Amniotic stem cell (primary cell): Measurements from ENCODE around the gene CLSTN1.
"Not testable (repeated sequence)": the region's sequence is repeated elsewhere in the genome, so short reads cannot be mapped to it uniquely, and the experiment has no call there.

Source experiments
- DNase-seq: peaks from one replicate; lab custom pipeline; 2025; lab: John Stamatoyannopoulos, UW

The CLSTN1 gene

DNA sequence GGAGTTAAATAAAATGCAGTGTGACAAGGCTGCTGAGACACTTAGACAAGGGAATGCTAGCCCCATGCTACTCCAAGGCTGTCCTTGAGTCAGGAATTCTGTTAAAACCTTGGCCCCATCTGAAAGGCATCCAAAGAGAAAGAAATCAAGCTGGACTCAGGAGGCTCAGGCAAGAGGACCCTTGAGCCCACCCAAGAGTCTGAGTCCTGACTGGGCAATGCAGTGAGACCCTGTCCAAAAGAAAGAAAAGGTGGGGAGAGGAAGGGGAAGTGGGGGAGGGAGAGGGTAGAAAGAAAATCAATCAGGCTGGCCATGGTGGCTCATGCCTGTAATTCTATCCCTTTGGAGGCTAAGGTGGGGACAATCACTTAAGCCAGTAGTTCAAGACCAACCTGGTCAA is 26.7 kb downstream of the CLSTN1 start:
- DNase-seq: no peak

DNA sequence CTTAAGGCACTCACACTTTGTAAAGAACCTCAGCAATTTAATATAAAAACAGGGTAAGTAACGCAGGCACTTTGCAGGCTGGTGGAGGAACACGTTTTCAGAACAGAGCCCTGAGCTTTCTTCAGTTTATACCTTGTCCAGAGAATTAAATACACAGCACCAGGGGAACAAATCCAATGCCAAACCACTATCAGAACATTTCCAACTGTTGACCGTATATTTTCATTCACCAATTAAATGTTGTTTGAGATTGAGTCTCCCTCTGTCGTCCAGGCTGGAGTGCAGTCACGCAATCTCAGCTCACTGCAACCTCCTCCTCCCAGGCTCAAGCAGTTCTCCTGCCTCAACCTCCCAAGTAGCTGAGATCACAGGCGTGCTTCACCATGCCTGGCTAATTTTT is 29.7 kb downstream of the CLSTN1 start:
- DNase-seq: no peak

DNA sequence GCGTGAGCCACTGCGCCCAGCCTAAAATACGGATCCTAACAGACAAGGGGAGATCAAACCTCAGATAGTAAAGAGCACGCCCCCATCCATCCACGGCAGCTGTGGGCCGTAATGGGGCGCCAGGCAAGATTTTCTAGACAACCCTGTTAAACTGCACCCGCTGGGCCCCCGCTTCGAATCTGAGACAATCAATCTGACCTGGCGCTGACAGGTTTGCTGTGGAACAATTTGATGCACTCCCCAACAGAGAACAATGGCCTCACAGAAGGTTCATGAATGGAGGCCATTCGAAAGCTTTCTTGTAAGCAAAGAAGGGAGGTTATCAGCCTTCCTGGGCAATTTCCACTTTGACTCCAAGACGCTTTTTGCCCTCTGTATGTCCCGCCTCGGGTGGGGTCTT is 30.5 kb downstream of the CLSTN1 start:
- no peak for DNase-seq

DNA sequence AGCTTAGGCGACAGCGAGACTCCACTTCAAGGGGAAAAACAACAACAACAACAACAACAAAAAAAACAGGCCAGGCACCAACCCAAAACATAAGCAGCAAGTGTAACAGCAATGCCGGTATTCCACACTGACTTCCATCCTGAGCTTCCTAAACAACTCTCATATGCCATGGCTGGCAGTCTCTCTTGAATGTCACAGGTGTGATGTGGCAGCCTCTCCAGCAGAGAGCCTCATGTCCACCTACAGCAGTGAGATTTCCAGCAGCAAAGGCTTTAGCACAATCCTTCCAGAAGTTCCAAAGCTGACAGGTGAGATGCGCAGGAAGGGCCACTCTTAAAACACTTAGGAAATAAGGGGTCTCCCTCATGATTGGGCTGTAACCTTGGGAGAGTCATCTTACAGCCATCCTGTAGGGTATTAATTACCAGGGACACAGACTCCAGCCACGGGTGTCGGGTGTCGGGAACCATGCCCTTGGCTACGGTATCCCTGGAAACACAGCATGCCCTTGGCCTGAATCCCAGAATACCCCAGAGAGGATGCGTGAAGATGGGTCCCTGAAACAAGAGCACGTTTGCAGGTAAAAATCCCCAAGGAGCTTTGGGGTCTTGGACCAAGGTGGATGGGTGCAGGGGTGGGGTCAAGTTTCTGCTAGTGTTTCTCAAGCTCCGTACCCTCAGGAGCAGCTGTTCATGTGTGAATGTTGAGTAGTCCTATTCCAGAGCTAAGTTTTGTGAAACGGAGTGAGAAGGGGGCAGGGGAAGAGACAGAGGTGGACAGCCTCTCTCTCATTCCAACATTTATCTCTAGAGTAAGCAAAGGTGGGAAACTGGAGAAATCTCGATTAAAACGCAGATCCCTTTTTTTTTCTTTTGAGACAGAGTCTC is 31.4 kb downstream of the CLSTN1 start:
- DNase-seq: no peak

DNA sequence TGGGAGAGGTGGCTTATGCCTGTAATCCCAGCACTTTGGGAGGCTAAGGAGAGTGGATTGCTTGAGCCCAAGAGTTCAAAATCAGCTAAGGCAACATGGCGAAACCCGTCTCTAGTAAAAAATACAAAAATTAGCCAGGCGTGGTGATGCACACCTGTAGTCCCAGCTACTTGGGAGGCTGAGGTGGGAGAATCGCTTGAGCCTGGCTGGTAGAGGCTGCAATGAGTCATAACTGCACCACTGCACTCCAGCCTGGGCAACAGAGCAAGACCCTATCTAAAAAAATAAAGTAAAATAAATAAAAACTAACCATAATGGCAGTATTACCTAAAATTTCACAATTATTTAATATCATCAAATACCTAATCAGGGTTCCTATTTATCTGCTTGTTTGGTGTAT is 34.1 kb downstream of the CLSTN1 start:
- not testable (repeated sequence) for DNase-seq

DNA sequence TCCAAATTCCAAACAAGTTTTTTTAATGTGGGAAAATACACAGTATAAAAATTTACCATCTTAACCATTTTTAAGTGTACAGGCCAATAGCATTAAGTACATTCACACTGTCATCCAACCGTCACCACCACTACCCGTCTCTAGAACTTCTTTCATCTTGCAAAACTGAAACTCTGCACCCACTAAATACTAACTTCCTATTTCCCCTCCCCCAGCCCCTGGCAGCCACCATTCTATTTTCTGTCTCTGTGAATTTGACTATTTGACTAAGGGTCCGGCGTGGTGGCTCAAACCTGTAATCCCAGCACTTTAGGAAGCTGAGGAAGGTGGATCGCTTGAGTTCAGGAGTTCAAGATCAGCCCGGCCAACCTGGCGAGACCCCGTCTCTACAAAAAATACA is 36.1 kb downstream of the CLSTN1 start:
- DNase-seq: no peak

DNA sequence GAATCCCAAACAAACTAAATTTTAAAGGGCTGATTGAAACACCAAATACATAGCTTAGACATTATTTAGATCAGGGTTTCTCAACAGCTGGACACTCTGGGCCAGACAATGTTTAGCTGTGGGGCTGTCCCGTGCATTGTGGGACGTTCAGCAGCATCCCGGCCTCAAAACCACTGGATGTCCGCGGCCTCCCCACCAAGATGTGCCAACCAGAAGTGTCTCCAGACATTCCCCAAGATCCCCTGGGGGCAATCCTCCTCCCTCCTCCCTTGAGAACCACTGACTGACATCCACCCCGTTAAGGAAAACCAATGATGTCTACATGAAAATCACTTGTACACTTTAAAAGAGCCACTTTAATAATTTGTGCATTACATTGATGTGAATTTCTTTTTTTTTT is 38.4 kb downstream of the CLSTN1 start:
- DNase-seq: no peak

DNA sequence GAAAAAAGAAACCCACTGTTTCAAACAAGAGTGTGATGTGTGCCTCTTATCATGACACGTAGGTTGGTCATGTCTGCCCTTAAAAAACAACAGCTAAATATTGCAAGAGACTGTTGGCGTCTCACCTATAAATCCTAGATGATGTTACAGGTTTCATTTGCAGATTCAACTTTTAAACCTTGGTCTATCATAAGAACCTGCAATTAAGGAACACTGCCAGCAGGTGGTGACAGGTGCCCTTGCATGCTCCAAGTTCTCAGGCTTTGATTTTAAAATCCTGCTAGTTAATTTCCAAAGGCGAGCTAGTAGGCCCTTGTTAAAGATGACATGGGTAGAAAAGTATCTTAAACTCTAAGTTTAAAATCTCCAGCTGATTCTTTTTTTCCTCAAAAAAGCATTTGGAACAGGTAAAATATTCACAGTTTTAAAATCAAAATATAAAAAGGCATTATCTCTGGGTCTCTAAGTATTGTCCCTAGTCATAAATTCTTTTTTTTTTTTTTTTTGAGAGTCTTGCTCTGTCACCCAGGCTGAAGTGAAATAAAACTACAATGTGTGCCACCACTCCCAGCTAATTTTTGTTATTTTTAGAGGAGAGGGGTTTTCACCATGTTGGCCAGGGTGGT is 39.1 kb downstream of the CLSTN1 start:
- DNase-seq: no peak

DNA sequence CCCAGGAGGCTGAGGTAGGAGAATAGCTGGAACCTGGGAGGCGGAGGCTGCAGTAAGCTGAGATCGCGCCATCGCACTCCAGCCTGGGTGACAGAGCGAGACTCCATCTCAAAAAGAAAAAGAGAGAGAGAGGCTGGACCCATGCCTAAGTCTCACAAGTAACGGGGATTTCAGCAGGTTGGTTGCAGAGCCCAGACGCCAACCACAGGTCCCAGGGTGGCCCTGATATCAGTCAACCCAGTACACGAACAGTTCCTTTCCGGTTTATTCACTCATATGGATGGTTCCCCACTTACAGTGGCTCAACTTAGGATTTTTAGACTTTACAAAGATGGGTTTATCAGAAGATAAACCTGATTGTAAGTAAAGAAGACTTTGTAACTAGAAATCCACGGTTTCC is 40.9 kb downstream of the CLSTN1 start:
- no peak for DNase-seq

DNA sequence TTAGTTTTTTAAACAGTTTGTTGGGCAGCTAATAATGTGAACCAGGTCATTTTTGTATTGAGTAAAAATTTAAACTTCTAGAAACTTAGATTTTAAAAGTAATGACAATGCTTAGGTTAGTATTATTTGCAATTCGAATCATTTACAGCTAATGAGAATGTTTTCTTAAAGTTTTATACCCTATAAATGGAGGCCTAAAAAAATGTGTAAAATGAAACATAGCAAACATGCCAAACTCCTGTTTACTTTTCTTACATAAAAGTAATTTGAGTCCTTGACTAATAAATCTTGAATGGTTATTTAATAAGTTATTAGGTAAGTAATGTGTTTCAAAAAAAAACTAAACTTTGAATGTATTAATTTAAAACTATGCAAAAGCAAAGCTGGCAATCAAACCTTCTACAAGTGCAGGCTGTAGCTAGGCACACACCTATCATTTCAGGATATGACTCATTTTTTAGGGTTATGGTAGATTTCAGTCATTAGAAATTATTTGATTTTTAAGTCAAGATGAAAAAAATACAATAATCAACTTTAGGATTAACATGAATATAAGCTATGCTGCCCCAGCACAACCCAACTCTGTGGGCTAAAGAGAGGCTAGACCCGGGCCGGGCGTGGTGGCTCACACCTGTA is 41.5 kb downstream of the CLSTN1 start:
- DNase-seq: no peak

DNA sequence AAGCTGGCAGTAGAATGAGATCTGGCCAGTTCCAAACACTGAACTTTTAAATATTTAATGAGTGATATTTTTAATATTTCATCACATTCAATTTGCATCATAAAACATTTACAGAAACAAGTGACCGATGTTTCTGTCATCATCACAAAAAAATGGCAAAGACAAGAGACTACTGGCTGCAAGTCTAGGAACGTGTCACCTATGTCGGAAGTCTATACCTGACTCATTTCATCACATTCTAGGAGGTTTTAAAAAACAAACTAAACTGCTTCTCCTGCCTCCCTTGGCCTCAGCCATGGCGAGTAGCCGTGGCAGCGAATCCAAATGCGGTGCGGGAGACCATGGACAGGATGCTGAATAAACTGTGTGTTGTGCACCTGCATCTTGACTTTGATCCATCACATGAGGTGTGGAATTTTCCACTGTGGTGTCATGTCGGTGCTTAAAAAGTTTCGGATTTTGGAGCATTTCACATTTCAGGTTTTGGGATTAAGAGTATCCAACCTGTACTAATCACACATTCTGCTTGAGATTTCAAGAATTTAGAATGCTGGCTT is 43.1 kb downstream of the CLSTN1 start:
- no peak for DNase-seq

DNA sequence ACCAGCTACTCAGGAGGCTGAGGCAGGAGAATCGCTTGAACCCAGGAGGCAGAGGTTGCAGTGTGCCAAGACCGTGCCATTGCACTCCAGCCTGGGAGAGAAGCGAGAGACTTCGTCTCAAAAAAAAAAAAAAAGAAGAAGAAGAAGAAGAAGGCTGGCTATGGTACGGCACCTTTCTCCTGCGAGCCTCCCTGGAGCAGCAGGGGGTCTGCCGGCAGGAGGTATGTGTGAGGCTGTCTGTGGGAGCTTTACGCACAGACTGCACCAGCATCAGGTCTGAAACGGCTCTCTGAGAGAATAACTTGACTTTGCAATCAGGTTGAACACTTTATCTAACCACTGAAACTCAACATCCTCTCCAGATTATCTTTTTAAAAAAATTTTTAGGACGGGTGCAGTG is 44.9 kb downstream of the CLSTN1 start:
- no peak for DNase-seq

DNA sequence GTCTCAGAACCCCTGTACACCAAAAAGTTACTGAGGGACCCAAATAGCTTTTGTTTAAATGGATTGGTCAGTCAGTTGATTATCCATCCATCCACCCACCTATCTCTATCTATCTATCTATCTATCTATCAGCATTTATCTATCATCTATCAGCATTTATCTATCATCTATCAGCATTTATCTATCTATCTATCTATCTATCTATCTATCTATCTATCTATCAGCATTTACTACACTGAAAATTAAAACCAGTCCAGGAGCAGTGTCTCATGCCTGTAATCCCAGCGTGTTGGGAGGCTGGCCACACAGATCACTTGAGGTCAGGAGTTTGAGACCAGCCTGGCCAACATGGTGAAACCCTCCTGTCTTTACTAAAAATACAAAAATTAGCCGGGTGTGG is 47.1 kb downstream of the CLSTN1 start:
- no peak for DNase-seq

DNA sequence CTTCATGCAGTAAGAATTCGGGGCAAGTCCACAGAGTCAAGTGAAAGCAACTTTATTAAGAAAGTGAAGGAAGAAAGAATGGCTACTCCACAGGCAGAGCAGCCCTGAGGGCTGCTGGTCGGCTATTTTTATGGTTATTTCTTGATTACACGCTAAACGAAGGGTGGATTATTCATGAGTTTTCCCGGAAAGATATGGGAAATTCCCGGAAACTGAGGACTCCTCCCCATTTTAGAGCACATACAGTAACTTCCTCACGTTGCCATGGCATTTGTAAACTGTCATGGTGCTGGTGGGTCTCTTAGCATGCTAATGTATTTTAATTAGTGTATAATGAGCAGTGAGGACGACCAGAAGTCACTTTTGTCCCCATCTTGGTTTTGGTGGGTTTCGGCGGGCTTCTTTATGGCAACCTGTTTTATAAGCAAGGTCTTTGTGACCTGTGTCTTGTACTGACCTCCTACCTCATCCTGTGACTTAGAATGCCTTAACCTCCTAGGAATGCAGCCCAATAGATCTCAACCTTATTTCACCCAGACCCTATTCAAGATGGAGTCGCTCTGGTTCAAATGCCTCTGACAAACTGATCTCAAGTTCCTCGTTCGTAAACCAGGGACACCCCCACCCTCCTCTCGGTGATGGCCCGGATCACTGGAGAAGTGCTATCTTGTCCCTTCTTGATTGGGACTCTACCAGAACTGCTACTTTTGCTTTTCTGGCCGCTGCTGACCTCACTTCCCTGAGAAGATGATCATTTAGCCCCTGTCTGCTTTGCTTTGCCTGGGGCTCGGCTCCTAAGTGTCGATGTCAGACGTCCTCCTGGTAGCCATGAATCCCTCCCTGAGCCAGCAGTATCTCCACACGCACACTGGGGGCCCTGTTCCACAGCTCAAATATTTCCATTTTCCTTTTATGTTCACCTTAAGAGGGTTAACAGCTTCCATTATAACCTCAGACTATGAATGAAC is 48.8 kb downstream of the CLSTN1 start:
- DNase-seq: no peak

DNA sequence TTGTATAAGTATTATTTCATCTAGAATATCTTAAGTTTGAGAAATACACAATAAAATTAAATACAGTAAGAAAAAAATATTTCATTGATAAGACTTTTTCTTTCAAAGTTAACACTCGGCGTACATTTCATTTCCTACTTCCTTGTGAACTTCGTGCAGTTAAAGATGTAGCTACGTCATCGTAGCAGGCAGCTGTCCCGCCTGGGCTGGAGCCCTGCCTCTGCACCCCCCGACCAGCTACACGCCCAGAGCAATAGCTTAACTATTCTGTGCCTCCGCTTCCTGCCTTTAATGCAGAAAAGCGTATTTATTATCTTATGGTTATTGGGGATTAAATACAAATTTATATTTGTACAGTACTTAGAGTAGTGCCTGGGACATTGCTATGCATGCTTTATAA is 53.5 kb downstream of the CLSTN1 start:
- no peak for DNase-seq

DNA sequence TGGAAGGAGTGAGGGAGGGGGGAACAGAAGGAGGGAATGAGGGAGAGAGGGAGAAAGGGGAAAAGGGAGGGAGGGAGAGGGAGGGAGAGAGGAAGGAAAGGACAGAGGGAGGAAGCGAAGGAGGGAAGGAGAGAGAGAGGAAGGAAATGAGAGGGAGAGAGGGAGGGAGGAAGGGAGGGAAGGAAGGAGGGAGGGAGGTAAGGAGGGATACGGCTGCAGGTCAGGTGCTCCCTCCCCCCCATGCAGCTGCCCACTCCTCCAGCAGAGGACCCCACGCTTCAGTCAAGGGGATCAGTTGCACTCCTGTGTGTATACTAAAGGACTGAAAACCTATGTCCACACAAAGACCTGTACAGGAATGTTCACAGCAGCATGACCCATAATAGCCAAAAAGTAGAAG is 54.8 kb downstream of the CLSTN1 start:
- no peak for DNase-seq

DNA sequence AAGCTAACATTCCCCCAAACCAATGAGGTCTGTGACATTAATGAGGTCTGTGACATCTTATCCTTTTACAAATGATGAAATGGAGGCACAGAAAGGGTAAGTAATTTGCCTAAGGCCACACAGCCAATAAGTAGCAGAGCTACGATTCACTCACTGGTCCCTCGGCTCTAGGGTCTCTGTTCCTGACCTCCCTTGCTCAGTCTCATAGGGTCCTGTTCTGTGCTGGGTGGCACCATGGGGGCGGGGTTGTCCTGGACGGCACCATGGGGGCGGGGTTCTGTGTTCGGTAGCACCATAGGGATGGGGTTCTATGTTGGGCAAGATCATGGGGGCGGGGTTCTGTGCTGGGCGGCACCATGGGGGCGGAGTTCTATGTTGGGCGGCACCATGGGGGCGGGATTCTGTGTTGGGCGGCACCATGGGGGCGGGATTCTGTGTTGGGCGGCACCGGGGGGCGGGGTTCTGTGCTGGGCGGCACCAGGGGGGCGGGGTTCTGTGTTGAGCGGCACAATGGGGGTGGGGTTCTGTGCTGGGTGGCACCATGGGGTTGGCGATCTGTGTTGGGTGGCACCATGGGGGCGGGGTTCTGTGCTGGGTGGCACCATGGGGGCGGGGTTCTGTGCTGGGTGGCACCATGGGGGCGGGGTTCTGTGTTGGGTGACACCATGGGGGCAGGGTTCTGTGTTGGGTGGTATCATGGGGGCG is 55.6 kb downstream of the CLSTN1 start:
- no peak for DNase-seq

DNA sequence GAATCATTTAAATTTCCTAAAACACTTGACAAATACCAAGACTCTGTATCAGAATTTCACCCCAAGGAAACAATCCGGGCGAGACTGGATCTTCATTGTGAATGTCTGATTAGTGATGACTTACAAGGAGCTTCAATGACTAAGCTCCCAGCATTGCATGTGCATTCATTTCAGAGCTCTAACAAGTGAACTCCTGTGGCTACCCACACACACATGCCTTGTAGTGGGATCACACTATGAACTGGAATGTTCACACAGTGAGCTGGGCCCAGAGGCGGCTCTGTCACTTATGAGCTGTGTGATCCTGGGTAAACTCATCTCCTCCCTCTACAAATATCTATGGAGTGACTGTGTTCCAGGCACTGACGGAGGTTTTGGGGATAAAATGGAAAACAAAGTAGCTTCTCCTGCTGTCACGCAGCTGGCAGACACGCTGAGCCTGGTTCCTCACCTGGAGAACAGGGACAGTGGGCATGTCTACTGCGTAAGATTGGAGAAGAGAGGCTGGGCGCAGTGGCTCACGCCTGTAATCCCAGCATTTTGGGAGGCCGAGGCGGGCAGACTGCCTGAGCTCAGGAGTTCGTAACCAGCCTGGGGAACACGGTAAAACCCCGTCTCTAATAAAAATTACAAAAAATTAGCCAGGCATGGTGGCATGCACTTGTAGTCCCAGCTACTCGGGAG is 56.9 kb downstream of the CLSTN1 start:
- peak; percentile 97 for DNase-seq

DNA sequence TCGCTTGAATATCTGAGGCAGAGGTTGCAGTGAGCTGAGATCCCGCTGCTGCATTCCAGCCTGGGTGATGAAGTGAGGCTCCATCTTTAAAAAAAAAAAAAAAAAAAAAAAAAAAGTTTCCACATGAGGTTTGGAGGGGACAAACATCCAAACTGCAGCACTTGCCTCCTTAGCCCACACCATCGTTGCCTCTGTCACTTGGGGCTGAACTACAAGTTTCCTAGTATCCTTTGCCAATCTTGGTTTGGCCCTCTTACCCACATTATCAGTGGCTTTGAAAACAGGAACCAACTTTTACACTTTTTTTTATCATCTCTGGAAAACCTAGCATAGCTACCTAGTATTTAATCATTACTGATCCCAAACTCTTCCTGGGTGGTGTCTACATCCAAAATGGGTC is 59.2 kb downstream of the CLSTN1 start:
- DNase-seq: no peak

DNA sequence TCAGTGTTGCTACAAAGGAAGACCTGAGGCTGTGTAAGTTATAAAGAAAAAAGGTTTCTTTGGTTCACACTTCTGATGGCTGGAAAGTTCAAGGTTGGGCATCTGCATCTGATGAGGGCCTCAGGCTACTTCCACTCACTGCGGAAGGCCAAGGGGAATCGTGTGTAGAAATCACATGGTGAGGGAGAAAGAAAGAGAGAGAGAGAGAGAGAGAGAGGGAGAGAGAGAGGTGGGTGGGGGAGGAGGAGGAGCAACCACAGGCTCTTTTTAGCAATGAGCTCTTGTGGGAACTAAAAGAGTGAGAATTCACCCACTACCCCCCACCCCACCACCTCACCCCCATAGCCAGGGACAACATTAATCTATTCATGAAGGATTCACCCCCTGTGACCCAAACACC is 59.9 kb downstream of the CLSTN1 start:
- DNase-seq: no peak

DNA sequence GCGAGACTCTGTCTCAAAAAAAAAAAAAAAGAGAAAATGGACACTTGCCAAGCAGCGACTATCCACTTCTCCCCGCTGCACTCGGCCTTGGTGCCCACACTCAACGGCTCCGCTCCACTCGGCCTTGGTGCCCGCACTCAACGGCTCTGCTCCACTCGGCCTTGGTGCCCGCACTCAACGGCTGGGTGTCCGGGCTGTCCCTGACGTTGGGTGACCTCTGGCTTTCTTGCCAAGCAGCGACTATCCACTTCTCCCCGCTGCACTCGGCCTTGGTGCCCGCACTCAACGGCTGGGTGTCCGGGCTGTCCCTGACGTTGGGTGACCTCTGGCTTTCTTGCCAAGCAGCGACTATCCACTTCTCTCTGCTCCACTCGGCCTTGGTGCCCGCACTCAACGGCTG is 61.3 kb downstream of the CLSTN1 start:
- not testable (repeated sequence) for DNase-seq
